GM18873 (cell line): ENCODE data around the gene CHTOP.

Source experiments
- ATAC-seq: cut with Tn5 transposase; IDR thresholded peaks from one replicate; pipeline ENCODE4 v1.9.1; 2021; ENCODE audit warnings: mild to moderate bottlenecking, moderate library complexity, moderate number of reproducible peaks; ENCODE audit not compliant: unreplicated experiment, low FRiP score

CHTOP gene

GRCh38 chr1:153683854-153684253 is 50.0 kb downstream of the CHTOP start:
- ATAC-seq = no peak

GRCh38 chr1:153684892-153685291 is 51.0 kb downstream of the CHTOP start:
- no peak for ATAC-seq

GRCh38 chr1:153685544-153686340 is 51.9 kb downstream of the CHTOP start:
- no peak for ATAC-seq

- no peak for ATAC-seq
Observed at GRCh38 chr1:153687346-153688125, 53.7 kb downstream of the CHTOP start.

GRCh38 chr1:153688276-153688675 is 54.4 kb downstream of the CHTOP start:
- ATAC-seq = no peak

- ATAC-seq = no peak
Observed at GRCh38 chr1:153688736-153689328, 55.0 kb downstream of the CHTOP start.

GRCh38 chr1:153693466-153693865 is 59.6 kb downstream of the CHTOP start:
- no peak for ATAC-seq
